ENCODE measurements around the gene LRRC61. TPM values are rescaled to one million over a fixed set of nuclear protein-coding genes. Genes with fewer than 3 reads are reported as not detected.

Gene LRRC61, protein sequence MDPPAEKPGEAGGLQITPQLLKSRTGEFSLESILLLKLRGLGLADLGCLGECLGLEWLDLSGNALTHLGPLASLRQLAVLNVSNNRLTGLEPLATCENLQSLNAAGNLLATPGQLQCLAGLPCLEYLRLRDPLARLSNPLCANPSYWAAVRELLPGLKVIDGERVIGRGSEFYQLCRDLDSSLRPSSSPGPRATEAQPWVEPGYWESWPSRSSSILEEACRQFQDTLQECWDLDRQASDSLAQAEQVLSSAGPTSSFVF
- 0.15 and 3.3 TPM in 2 replicates for total RNA-seq

DNA sequence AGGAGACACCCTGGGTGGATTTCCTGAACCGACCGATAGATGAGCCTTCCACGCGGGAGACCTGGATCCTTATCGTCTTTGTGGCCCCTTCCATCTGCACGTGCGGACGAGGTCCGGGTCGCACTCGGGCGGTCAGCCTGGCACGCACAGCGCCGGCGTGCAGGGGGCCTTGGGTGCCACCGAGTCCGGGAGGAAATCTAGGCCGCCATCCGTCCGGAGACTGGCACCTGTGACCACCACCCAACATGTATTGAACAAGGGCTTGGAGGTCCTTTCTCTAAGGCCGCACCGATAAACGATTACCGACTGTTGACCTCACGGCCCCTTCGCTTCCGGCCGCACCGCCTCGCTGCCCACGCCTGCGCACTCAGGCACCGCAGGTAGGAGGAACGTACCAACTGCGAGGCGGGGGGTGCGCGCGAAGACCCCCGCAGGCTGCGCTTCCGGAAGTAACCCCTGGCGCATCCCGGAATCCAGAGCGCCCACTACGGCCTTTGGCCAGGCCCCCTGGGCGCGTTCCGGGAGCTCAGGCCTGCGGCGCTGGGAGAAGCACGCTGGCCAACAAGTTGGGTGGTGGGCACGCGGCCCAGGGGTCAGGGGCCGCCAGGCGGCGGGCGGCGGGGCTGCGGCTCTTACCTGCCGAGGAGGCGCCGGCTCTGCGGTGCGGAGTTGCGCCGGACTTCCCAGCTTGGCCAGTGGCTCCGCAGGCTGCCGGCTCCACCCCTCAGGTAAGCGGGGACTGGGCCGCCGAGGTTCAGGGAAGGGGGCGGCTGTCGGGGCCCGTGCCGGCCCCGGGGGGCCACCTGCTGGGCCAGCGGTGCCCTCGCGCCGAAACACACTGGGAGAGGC is at the start of gene LRRC61, which contains the start of gene ACTR3C:
Gene LRRC61, plus strand, starts transcription at position 523 of the 849 bp plus-strand sequence. CDS start 13,507 bp downstream, outside the sequence.
Gene ACTR3C, minus strand, starts transcription at position 713 of the 849 bp plus-strand sequence. CDS start 28,249 bp downstream, outside the sequence.

DNA sequence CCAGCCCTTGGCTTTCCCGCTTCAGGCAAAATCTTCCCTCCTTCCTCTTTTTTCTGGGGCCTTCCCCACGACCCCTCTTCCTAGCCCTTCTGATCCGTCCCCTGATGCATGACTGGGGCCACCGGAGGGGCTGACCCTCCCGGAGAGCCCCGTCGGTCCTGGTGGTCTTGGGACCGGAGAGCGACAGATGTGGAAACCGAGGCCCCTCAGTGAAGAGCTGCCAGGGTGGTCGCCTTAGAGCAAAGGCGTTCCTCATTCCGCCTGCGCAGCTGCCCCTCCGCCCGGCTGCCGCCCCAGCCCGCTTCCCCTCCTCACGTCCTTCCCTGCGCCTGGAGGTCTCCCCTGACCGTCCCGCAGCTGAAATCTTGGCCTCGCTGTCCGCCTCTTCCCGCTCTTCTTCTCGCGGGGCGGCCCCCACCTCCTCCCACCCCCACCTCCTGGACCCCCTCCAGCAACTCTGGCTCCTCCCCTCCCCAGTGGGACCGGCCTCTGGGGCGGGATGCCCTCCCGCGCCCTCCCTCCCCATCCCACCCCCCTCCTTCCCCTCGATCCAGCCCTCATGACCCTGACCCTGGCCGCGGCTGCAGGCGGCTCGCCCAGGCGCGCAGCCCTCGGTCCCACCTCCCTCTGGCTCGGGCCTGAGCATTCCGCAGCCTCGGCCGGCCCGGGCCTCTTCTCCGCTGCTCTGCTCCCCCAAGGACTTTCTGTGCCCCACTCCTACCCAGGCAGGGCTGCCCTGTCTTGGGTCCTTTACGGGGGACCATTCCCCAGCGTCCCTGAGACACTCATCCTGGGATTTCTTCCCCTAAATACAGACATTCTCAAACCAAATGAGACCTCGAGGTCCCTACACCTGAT is 18.3 kb downstream of the LRRC61 start, which contains the start of gene RARRES2:
Gene RARRES2, minus strand, starts transcription at position 367 of the 858 bp plus-strand sequence. CDS start 1,020 bp downstream, outside the sequence.

DNA sequence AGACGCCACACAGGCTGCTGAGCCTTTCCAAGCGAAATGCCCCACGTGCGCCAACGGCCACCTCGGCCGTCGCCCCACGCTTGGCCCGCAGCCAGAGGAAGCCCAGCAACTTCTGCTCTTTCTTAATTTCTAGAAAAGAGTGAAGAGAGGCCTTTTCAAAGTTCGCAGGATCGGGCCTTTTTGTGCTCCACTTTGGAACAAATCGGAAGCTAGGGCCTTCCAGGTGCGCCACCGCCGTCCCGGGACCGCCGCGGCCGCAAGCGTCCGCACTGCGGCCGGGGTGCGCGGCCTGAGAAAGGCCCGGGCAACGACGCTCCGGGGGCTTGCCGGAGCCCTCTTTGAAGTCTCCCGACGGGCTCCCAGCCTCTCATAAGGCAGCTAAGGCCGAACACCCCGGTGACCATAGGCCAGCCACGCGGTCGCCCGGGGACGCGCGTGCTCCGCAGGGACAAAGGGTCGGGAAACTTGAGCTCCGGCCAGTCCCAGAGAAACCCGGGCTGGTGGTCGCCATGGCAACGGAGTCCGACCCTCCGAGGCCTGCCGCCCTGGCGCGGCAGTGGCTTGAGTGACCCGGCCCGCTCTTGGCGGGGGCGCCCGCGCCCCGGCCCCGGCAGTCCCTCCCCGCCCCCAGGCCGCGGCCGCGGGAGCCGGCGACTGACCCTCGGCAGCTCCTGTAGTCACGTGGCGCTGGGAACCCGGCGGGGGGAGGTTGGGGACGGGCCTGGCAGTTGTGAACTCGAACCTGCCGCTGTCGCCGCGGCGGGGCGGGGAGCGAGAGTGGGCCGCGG is 45.1 kb downstream of the LRRC61 start, which contains the start of gene REPIN1:
Gene REPIN1, plus strand, starts transcription at position 727 of the 788 bp plus-strand sequence. CDS start 890 bp downstream, outside the sequence.

DNA sequence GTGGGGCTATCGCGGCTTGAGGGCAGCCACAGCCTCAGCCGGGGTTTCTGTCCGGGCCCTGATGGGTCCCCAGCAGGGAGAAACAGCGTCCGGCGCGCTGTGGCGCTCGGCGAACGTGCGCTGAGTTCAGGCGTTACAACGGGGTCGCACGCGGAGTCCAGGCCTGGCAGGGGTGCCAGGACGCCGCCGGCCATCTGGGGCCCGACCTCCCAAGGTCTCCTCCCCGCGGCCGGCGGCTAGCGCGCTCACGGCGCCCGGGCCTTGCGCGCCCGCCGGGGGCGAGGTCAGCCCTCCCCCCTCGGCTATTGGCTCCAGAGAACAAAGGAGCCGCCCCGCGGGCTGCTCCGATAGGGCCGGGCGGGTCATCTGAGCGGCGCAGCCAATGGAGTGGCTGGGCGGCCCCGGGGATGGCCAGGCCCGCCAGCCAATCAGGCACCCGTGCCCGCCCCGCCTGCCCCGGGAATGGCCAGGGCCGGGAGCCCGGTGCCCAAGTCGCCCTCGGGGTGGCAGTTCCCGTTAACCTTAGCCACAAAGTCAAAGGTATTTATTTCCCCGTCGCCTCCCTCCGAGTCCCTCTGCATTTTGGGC is 55.8 kb downstream of the LRRC61 start, which contains the start of gene ZNF775:
Gene ZNF775, plus strand, starts transcription at position 478 of the 588 bp plus-strand sequence. CDS start 9,141 bp downstream, outside the sequence.

Other genes starting within 250 kb of the LRRC61 start
- under 0.01 and 3.0 TPM in 2 replicates for gene ACTR3C, start 190 bp downstream of the LRRC61 start, total RNA-seq
- 0.73 and 20.7 TPM in 2 replicates for gene RARRES2, start 18.3 kb downstream of the LRRC61 start, total RNA-seq
- 43.1 and 59.9 TPM in 2 replicates for gene REPIN1, start 45.5 kb downstream of the LRRC61 start, total RNA-seq
- 5.1 and 10.6 TPM in 2 replicates for gene ZNF775, start 56.0 kb downstream of the LRRC61 start, total RNA-seq
- gene GIMAP8, start 127.3 kb downstream of the LRRC61 start, total RNA-seq: 0.15 TPM in 1 of 2 replicates, not detected in the other
- 0.15 TPM in 1 of 2 replicates, not detected in the other for gene GIMAP7, start 191.5 kb downstream of the LRRC61 start, total RNA-seq
- 2.0 TPM in 1 of 2 replicates, not detected in the other for gene GIMAP4, start 244.0 kb downstream of the LRRC61 start, total RNA-seq